ENCODE data around the gene GPR157.

The GPR157 gene

DNA sequence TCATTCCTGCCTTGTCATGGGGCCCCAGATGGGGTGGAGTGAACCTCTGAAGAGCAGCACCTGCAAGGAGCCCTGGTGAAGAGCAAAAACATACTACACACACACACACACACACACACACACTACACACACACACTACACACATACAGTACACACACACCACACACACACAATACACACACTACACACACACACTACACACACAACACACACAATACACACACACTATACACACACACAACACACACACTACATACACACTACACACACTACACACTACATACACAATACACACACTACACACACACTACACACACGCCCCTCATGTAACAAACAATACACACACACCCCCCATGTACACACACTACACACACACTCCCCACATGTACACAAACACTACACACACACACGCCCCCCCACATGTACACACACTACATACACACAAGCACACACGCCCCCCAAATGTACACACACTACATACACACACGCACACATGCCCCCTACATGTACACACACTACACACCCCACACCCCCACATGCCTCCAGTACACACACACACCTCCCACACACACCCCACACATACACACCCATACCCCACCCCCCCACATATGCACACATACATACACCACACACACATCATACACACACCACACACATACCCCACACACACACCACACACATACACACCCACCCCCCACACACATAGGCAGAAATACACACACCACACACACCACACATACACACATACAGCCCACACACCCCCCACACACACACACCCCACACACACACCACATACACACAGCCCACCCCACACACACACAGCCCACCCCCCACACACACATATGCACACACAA lies 68.8 kb downstream of the GPR157 start:
- Histone ChIP-seq H3K27me3 (replicated peaks; ENCODE audit: control insufficient read depth, insufficient read depth, low read length) (no peaks in the 10 kb centered on the region), H3K36me3 (ENCODE audit: control insufficient read depth, insufficient read depth, low read length) (no peaks in the 10 kb centered on the region; the same call in 1 of the 2 replicates), H3K4me3 (replicated peaks; ENCODE audit: low read depth, low read length) (no peak overlapping the region)
- DNase-seq (ENCODE audit: extremely low read depth, insufficient read length) = no peak
- TF ChIP-seq, protein P1, sequence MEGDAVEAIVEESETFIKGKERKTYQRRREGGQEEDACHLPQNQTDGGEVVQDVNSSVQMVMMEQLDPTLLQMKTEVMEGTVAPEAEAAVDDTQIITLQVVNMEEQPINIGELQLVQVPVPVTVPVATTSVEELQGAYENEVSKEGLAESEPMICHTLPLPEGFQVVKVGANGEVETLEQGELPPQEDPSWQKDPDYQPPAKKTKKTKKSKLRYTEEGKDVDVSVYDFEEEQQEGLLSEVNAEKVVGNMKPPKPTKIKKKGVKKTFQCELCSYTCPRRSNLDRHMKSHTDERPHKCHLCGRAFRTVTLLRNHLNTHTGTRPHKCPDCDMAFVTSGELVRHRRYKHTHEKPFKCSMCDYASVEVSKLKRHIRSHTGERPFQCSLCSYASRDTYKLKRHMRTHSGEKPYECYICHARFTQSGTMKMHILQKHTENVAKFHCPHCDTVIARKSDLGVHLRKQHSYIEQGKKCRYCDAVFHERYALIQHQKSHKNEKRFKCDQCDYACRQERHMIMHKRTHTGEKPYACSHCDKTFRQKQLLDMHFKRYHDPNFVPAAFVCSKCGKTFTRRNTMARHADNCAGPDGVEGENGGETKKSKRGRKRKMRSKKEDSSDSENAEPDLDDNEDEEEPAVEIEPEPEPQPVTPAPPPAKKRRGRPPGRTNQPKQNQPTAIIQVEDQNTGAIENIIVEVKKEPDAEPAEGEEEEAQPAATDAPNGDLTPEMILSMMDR (IDR thresholded peaks at IDR 0.05; ENCODE audit: insufficient read depth, low read length, poor library complexity, severe bottlenecking) = no peak

- TF ChIP-seq, protein P1 (IDR thresholded peaks at IDR 0.05; ENCODE audit: insufficient read depth, low read length, poor library complexity, severe bottlenecking) = no peak
- Histone ChIP-seq H3K36me3 (ENCODE audit: control insufficient read depth, insufficient read depth, low read length) (no peaks in the 10 kb centered on the region; the same call in 1 of the 2 replicates), H3K4me3 (replicated peaks; ENCODE audit: low read depth, low read length) (no peak overlapping the region), H3K27me3 (replicated peaks; ENCODE audit: control insufficient read depth, insufficient read depth, low read length) (no peaks in the 10 kb centered on the region)
- no peak for DNase-seq (ENCODE audit: extremely low read depth, insufficient read length)
Measured at GRCh38 chr1:9058465-9058864, 70.4 kb downstream of the GPR157 start.

- TF ChIP-seq, protein P1 (IDR thresholded peaks at IDR 0.05; ENCODE audit: insufficient read depth, low read length, poor library complexity, severe bottlenecking) = no peak
- Histone ChIP-seq H3K27me3 (replicated peaks; ENCODE audit: control insufficient read depth, insufficient read depth, low read length) (no peaks in the 10 kb centered on the region), H3K4me3 (replicated peaks; ENCODE audit: low read depth, low read length) (no peak overlapping the region), H3K36me3 (ENCODE audit: control insufficient read depth, insufficient read depth, low read length) (no peaks in the 10 kb centered on the region; the same call in 1 of the 2 replicates)
- DNase-seq (ENCODE audit: extremely low read depth, insufficient read length) = no peak
Measured at GRCh38 chr1:9057851-9058250, 71.1 kb downstream of the GPR157 start.

- no peaks in the 10 kb centered on the region for H3K27me3 ChIP-seq (replicated peaks; ENCODE audit: control insufficient read depth, insufficient read depth, low read length)
- H3K4me3 ChIP-seq (replicated peaks; ENCODE audit: low read depth, low read length) = no peak overlapping the region
- DNase-seq (ENCODE audit: extremely low read depth, insufficient read length) = no peak
- TF ChIP-seq, protein P1 (IDR thresholded peaks at IDR 0.05; ENCODE audit: insufficient read depth, low read length, poor library complexity, severe bottlenecking) = no peak
- no peaks in the 10 kb centered on the region; the same call in 1 of the 2 replicates for H3K36me3 ChIP-seq (ENCODE audit: control insufficient read depth, insufficient read depth, low read length)
Measured at GRCh38 chr1:9052272-9053049, 76.4 kb downstream of the GPR157 start.

- no peaks in the 10 kb centered on the region for H3K27me3 ChIP-seq (replicated peaks; ENCODE audit: control insufficient read depth, insufficient read depth, low read length)
- no peaks in the 10 kb centered on the region for H3K36me3 ChIP-seq (ENCODE audit: control insufficient read depth, insufficient read depth, low read length)
- TF ChIP-seq, protein P1 (IDR thresholded peaks at IDR 0.05; ENCODE audit: insufficient read depth, low read length, poor library complexity, severe bottlenecking) = no peak
- no peak overlapping the region for H3K4me3 ChIP-seq (replicated peaks; ENCODE audit: low read depth, low read length)
- no peak for DNase-seq (ENCODE audit: extremely low read depth, insufficient read length)
Measured at GRCh38 chr1:9051379-9051778, 77.5 kb downstream of the GPR157 start.
